Esophagus muscularis mucosa (tissue), 4 donors: ENCODE data around the gene UCK2. TPM values are rescaled to one million over a fixed set of nuclear protein-coding genes. Genes with fewer than 3 reads are reported as not detected.

Experiments
- DNase-seq: peaks from one replicate; pipeline ENCODE4 v3.0.0-alpha.2; 2017; ENCODE audit errors: extremely low spot score
- H3K27ac ChIP-seq, 4 donors: fragments of 200-600 bp; sonication (generic); replicated peaks in 1 of 4; 1 replicate in 3 of 4; 2 replicates in 1 of 4; pipeline ENCODE4 v1.5.1; 2016 to 2019; ENCODE audit warnings: mild to moderate bottlenecking in 1 of 4
- H3K27me3 ChIP-seq, 4 donors: fragments of 200-600 bp; sonication (generic); one replicate each; pipeline versions ENCODE4 v1.5.1 to v1.6.0; 2016 to 2019
- H3K36me3 ChIP-seq, 4 donors: fragments of 200-600 bp; sonication (generic); one replicate each; pipeline ENCODE4 v1.5.1; 2016 to 2019
- H3K4me1 ChIP-seq, 4 donors: fragments of 200-600 bp; sonication (generic); one replicate each; pipeline ENCODE4 v1.5.1; 2016 to 2019
- H3K4me3 ChIP-seq, 4 donors: fragments of 200-600 bp; sonication (generic); 1 replicate in 2 of 4; 2 replicates in 2 of 4; pipeline ENCODE4 v1.5.1; 2016 to 2019; ENCODE audit warnings: mild to moderate bottlenecking in 4 of 4, moderate library complexity in 1 of 4
- H3K9me3 ChIP-seq, 4 donors: fragments of 200-600 bp; sonication (generic); 1 replicate in 3 of 4; 2 replicates in 1 of 4; pipeline ENCODE4 v1.5.1; 2016 to 2019
- EP300 ChIP-seq: sonication (generic); formaldehyde crosslinking; IDR thresholded peaks from one replicate; pipeline ENCODE4 v1.6.1; 2017; ENCODE audit warnings: antibody characterized with exemption
- POLR2A ChIP-seq: fragments of 450-650 bp; IDR thresholded peaks from one replicate; pipeline ENCODE4 v1.6.1; 2017; ENCODE audit warnings: antibody characterized with exemption, moderate library complexity, mild to moderate bottlenecking, low read depth
- POLR2AphosphoS5 ChIP-seq, 2 donors: sonication (generic); formaldehyde crosslinking; IDR thresholded peaks; one replicate each; pipeline ENCODE4 v1.6.1; 2017; ENCODE audit warnings: antibody characterized with exemption in 2 of 2
- WGBS: methylation state at CpG from one replicate; pipeline ENCODE4 v1.1.5; 2018; 5-methylcytosine and 5-hydroxymethylcytosine counted together
- intact Hi-C: fragments of 100-400 bp; cut with DNase I; formaldehyde crosslinking; loops from one replicate; pipeline ENCODE4 v1.15.1; 2023
- total RNA-seq, 4 donors: library from RNA; depleted of rRNA; stranded (reverse); fragments of >200 nt; gene quantifications; one replicate each; pipeline versions ENCODE4 v1.1.0 to v1.2.1, GENCODE V29; 2016
- TF ChIP-seq, protein P1 (sequence below), 3 experiments: fragments of 200-600 bp in 2 of 3; fragments of 450-650 bp in 1 of 3; sonication (generic) in 2 of 3; IDR thresholded peaks; one replicate each; pipeline ENCODE4 v1.5.1; 2017 to 2019; ENCODE audit warnings: antibody characterized with exemption in 3 of 3, mild to moderate bottlenecking in 2 of 3, moderate library complexity in 1 of 3

Gene UCK2
- total RNA-seq, 4 donors from 2014 or later: 13.7 to 33.7 (median 31.0) TPM

DNA sequence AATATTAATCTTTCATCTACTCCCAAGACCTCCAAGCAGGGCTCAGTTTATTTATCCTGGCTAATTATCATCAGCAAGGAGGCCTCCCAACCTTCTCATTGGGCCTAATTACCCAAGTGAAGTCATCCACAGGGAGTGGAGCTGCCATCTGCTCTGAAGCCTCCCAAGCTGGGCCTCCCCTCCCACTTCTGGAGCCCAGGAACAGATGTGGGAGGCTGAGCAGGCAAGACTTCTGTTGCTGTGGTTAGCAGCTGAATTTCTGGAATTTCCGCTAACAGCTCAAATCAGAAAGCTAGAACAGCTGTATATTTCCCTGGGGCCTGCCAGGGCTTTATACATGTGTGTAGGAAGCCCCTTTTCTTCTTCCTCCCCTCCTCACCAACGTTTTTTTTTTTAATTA is 127.5 kb downstream of the UCK2 start:
- TF ChIP-seq POLR2A (no peak), POLR2AphosphoS5 (IDR thresholded peaks at IDR 0.05) (no peak), EP300 (no peak)
- TF ChIP-seq, protein P1, sequence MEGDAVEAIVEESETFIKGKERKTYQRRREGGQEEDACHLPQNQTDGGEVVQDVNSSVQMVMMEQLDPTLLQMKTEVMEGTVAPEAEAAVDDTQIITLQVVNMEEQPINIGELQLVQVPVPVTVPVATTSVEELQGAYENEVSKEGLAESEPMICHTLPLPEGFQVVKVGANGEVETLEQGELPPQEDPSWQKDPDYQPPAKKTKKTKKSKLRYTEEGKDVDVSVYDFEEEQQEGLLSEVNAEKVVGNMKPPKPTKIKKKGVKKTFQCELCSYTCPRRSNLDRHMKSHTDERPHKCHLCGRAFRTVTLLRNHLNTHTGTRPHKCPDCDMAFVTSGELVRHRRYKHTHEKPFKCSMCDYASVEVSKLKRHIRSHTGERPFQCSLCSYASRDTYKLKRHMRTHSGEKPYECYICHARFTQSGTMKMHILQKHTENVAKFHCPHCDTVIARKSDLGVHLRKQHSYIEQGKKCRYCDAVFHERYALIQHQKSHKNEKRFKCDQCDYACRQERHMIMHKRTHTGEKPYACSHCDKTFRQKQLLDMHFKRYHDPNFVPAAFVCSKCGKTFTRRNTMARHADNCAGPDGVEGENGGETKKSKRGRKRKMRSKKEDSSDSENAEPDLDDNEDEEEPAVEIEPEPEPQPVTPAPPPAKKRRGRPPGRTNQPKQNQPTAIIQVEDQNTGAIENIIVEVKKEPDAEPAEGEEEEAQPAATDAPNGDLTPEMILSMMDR (IDR thresholded peaks at IDR 0.05): no peak
- 46% methylated on average over 2 of the region's 2 CpGs for WGBS
- intact Hi-C loops: no loop called here

DNA sequence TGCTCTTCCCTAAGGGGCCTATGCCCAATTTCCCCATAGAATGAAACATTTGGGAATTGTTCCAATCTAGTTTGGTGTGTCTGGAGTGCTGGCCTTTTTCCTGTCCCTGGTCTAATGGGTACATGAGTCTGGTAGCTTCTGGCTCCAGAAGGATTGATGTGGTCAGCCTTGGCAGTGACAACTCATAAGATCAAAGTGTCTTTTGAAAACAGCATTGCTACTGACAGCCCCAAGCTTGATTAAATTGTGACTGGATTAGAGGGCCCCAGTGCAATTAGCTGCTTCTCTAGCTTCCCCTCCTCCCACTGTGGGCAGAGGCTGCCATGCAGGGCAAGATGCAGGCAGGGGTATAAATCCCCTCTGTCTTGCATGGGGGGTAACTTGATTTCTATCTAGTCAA is 130.9 kb downstream of the UCK2 start:
- Histone ChIP-seq H3K9me3 (no peaks in the 10 kb centered on the region), H3K27me3 (no peaks in the 10 kb centered on the region), H3K27ac (no peak overlapping the region), H3K4me1 (no peaks in the 10 kb centered on the region), H3K4me3 (no peak overlapping the region), H3K36me3 (no peaks in the 10 kb centered on the region)
- TF ChIP-seq, protein P1 (IDR thresholded peaks at IDR 0.05): no peak
- TF ChIP-seq EP300 (no peak), POLR2AphosphoS5 (IDR thresholded peaks at IDR 0.05) (no peak), POLR2A (no peak)
- intact Hi-C loops: no loop called here
- peak; percentile 60 for DNase-seq

More for the DNA sequence above, 127.5 kb downstream of the UCK2 start:
- Histone ChIP-seq H3K4me3 (no peak overlapping the region), H3K36me3 (no peaks in the 10 kb centered on the region), H3K27me3 (no peaks in the 10 kb centered on the region), H3K4me1 (no peaks in the 10 kb centered on the region), H3K27ac (no peak overlapping the region), H3K9me3 (no peaks in the 10 kb centered on the region)
- DNase-seq: peak; percentile 70

DNA sequence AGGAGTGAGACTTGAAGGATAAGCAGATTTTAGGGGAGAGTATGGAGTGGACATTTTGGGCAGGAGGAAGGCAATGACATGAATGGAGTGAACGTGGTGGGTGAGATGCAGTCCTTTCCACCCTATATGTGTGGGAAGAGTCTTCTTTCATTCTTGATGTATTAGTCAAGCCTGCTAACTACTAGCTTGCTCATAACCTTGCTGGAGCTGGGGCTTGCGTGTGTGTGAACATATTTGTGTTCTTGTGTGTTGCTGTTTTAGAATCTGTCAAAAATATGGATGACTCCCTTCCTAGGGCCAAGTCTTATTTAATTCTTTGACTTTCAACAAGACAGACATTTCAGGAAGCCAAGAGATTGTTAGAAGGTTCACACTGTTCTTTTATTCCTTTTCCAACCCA is 132.7 kb downstream of the UCK2 start:
- H3K4me3 ChIP-seq: no peak overlapping the region
- H3K27ac ChIP-seq: no peak overlapping the region
- intact Hi-C loops: no loop called here
- no peak for TF ChIP-seq POLR2AphosphoS5 (IDR thresholded peaks at IDR 0.05)
- no peak for TF ChIP-seq EP300
- TF ChIP-seq, protein P1 (IDR thresholded peaks at IDR 0.05): no peak
- no peak for TF ChIP-seq POLR2A
- H3K36me3 ChIP-seq: no peaks in the 10 kb centered on the region
- H3K27me3 ChIP-seq: no peaks in the 10 kb centered on the region
- peak; percentile 47 for DNase-seq
- no peaks in the 10 kb centered on the region for H3K4me1 ChIP-seq
- no peaks in the 10 kb centered on the region for H3K9me3 ChIP-seq
- whole genome bisulfite sequencing: 66% methylated on average over 2 of the region's 2 CpGs

DNA sequence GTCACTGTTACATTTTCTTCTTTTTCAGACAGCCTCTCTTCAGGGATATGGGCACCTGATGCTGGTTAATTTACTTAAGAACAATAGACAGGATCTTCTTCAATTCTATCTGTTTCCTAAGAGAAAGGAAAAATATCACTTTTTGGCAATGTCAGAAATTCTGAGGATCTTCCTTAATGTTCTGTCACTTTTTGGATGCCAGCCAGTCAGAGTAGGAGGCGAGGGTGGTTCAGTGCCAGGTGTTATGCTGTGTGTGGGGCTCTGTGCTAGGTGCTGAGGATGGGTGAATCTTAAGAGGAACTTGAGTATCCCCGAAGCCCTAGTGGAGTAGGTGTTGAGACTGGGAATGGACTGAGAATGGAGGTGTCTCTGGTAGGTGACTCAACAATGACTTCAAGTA is 133.5 kb downstream of the UCK2 start:
- TF ChIP-seq POLR2A (no peak), EP300 (no peak), POLR2AphosphoS5 (IDR thresholded peaks at IDR 0.05) (no peak)
- TF ChIP-seq, protein P1 (IDR thresholded peaks at IDR 0.05): no peak
- 70% methylated on average over 2 of the region's 2 CpGs for WGBS
- DNase-seq: peak; percentile 55
- H3K4me1 ChIP-seq: no peaks in the 10 kb centered on the region
- H3K9me3 ChIP-seq: no peaks in the 10 kb centered on the region
- H3K27me3 ChIP-seq: no peaks in the 10 kb centered on the region
- no peak overlapping the region for H3K4me3 ChIP-seq
- no peak overlapping the region for H3K27ac ChIP-seq
- intact Hi-C loops: no loop called here
- H3K36me3 ChIP-seq: no peaks in the 10 kb centered on the region

Other genes with a start within 250 kb of the UCK2 start
- gene MGST3, start 196.4 kb upstream of the UCK2 start, total RNA-seq: 100 to 1,000 TPM; 202 to 257 (median 232) TPM
- gene ALDH9A1, start 129.1 kb upstream of the UCK2 start, total RNA-seq: 10 to 100 TPM; 42.6 to 73.1 (median 66.1) TPM
- 10 to 100 TPM; 36.0 to 45.7 (median 37.8) TPM for gene TMCO1, start 58.7 kb upstream of the UCK2 start, total RNA-seq